DMS114 treated with DMSO at 0.1 percent for 48 hours (cell line): ENCODE measurements around the gene GALNTL6.
"Not testable (repeated sequence)": the region's sequence is repeated elsewhere in the genome, so short reads cannot be mapped to it uniquely, and the experiment has no call there.

Experiments used
- DNase-seq: peaks from one replicate; lab custom pipeline; 2025; ENCODE audit not compliant: unreplicated experiment; lab: John Stamatoyannopoulos, UW

Gene GALNTL6

DNA sequence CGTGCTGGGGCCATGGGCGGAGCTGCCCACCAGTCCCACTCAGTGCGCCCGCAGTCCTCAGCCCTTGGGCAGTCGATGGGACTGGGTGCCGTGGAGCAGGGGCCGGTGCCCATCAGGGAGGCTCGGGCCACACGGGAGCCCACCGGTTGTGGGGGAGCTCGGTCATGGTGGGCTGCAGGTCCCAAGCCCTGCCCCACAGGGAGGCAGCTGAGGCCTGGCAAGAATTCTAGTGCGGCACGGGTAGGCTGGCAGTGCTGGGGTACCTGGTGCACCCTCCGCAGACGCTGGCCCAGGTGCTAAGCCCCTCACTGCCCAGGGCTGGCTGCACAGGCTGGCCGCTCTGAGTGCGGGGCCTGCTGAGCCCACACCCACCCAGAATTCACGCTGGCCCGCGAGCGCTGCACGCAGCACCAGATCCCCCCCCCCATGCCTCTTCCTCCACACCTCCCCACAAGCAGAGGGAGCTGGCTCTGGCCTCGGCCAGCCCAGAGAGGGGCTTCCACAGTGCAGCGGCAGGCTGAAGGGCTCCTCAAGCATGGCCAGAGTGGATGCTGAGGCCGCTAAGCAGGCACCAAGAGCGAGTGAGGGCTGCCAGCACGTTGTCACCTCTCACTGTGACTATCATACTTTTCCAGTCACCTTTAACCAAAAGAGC is 564.4 kb downstream of the GALNTL6 start:
- no peak for DNase-seq

DNA sequence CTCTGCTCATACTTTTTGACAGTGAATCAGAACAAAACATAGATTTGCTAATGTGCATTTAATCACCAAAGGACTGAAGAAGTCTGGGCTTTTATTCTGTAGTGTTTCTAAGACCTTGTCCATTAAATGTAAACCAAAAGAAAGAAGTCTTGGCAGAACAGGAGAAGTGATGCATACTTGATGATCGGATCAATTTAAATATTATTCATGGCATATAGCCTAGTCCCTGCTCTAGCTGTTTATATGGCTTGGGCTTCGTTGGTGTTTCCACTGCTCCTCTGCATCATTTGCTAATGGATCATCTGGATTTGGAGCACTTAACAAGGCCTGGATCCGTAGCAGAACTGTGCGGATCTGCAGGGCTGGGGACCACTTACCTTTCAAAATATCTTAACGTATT is 566.6 kb downstream of the GALNTL6 start:
- DNase-seq: no peak

DNA sequence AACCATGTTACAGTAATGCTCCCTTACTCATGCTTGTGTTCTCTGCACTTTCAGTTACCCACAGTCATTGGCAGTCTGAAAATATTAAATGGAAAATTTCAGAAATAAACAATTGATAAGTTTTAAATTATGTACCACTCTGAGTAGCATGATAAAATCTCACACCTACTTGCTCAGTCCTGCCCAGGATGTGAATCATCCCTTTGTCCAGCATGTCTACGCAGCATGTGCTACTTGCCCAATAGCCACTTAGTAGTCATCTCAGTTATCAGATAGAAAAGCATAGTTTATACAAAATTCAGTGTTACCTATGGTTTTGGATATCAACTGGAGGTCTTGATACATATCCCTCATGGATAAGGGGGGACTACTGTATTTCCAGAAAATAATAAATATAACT is 577.1 kb downstream of the GALNTL6 start:
- DNase-seq: no peak

DNA sequence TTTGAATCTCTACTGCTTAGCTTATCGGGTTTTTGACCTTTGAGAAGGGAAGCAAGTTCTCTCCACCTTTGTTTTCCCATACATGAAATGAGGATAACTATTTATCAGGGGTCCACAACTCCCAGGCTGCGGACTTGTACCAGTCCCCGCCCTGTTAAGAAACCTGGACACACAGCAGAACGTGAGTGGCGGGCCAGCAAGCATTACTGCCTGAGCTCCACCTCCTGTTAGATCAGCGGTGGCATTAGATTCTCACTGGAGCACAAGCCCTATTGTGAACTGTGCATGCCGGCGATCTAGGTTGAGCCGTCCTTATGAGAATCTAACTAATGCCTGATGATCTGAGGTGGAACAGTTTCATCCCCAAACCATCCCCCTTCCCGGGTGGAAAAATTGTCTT is 579.5 kb downstream of the GALNTL6 start:
- no peak for DNase-seq

DNA sequence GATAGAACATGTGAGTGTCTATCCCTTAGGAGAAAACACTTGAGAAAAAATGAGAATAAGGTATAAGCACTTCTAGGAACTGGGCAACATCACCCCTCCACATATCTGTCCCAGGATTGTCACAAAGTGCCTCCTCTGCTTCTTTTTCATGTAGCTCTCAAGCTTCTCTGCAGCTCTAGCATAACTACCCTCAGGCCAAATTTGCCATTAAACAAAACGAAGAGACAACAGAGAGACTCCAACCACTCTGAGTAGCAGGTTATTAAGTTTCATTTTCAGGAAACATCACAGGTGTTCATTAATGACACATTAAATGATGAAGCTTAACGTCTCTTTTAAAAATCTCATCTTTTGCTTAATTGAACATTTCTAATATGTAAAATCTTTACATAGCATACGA is 580.0 kb downstream of the GALNTL6 start:
- DNase-seq: no peak

DNA sequence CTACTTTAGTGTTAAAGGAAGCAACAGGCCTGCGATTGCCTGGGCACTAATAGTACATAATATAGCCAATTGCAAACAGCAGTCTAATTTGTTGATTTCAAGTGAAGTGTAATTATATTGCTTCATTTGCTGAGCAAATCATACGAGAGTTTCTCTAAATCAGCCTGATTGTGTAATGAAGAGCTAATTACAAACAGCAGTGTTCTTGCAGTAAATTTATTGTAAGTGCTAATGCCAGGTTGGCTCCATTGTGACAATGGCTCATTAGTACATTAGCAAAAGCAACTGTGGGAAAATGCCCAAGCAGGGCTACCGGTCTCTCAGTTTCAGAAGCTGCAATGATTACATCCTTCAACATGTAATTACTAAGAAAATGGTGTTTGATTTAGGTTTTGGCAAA is 591.5 kb downstream of the GALNTL6 start:
- DNase-seq: no peak

DNA sequence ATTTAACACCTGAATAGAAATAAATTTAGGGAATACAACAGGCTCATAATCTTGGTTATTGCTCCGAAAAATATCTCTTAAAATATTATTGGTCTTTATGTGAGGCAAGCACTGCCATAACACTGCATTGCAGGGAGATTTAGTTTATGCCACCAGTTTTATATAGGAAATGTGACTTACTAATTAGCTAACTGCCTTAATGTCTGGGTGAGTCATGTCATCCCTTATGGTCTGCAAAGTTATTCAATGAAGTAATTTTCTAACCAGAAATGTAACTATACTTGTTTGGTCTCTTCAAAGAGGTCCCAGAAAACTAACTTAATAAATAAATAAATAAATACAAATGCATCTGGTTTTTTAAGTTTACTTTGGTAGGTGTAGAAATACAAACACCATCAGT is 597.2 kb downstream of the GALNTL6 start:
- DNase-seq: no peak

DNA sequence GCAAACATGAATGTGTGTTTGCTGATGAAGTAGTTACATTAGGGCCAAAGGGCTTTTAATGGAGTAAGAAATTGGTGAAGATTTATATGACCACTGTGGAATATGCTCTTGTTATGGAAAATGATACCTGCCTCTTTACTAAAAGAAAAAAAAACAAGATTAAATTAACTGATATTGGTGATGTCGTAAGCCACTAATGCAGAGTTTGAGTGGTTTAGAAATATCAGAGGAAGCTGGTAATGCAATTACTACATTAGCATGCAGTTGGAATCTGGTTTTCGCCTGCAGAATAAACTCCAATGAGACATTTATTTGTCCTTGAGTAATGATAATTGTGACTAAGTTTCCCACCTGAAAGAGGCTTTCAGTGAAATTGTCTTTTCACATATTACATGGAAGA is 597.9 kb downstream of the GALNTL6 start:
- DNase-seq: no peak

DNA sequence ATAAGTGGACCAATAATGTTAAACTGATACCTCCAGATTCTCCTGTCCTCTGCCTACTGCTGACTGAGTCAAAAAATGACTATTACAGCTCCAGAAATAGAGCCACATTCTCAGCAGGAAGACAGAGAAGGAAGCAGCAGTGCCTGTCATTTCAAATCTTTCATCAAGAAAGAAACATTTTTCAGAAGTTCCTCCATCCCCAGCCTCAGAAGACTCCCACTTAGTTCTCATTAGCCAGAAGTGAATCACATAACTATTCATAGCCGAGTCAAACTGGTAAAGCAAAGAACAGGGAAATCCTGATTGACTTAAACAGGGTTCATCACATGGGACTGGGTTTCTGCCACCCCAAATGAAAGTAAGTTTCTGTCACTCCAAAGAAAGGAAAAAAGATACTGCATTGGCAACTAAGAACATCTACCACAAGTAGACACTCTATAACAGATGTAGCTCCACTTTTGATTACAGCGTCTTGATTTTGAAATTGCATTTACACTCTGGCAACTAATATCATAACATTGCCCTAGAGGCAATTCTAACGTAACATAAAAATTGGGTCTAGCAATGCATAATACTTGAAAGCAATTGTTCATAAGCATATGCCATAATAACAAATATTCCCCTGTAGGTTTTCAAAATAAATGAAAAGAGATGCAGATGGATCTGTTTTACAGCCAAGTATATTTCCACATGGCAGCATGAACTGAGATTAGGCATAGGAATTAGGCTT is 599.8 kb downstream of the GALNTL6 start:
- DNase-seq: no peak

DNA sequence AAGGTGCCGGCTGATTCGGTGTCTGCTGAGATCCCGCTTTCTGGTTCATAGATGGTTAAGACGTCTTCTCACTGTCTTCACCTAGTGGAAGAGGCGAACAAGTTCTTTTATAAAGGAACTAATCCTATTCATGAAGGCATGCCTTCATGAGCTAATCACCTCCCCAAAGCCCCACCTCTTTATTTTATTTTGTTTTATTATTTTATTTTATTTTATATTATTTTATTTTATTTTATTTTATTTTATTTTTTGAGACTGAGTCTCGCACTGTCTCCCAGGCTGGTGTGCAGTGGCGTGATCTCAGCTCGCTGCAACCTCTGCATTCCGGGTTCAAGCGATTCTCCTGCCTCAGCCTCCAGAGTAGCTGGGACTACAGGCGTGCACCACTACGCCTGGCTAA is 615.8 kb downstream of the GALNTL6 start:
- DNase-seq: not testable (repeated sequence)

DNA sequence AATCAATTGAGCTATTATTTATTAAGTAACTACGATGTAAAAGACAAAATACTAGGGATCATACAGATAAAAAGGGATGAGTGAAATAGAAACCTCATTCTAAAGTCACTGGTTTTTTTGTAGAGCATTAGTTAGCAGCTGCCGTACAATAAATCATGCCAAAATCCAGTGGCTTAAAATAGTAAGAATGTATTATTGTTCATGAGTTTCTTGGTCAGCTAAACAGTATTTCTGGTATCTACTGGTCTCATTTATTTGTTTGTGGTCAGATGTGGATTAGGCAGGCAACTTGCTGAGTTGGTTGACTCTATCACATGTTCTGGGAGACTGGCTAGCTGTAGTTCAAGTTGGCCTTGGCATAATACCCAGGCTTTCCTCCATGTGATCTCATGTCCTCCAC is 667.3 kb downstream of the GALNTL6 start:
- DNase-seq: no peak

DNA sequence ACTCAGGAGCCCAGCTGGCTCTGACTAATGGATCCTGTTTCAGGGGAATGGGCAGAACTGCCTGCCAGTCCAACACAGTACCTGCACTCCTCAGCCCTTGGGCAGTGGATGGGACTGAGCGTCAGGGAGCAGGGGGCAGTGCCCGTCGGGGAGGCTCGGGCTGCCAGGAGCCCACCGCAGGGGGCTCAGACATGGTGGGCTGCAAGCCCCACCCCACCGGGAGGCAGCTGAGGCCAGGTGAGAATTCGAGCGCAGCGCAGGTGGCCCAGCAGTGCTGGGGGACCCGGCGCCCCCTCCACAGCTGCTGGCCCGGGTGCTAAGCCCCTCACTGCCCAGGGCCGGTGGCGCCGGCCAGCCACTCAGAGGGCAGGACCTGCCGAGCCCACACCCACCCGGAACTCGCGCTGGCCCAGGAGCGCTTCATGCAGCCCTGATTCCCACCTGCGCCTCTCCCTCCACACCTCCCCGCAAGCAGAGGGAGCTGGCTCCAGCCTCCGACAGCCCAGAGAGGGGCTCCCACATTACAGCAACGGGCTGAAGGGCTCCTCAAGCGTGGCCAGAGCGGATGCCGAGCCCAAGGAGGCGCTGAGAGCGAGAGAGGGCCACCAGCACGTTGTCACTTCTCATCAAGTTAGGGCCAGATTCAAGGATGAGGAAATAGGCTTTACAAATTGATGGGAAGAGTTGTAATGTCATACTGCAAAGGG is 668.8 kb downstream of the GALNTL6 start:
- DNase-seq: no peak

DNA sequence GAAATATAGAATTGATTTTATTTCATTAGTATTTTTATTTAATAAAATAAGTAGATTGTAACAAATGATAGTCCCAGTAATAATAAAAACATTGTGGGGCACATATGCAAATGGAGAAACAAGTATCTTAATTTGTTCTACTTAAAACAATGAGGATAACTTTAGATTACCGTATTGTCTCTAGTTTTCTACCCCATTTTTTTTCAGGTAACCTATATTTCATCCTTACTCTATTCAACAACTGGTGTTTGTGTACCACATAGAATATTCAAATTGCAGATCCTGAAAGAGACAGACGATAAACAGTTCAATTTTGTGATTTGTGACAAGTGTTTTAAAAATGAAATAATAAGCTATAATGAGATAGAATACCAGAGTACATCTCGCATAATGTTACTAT is 671.8 kb downstream of the GALNTL6 start:
- no peak for DNase-seq

DNA sequence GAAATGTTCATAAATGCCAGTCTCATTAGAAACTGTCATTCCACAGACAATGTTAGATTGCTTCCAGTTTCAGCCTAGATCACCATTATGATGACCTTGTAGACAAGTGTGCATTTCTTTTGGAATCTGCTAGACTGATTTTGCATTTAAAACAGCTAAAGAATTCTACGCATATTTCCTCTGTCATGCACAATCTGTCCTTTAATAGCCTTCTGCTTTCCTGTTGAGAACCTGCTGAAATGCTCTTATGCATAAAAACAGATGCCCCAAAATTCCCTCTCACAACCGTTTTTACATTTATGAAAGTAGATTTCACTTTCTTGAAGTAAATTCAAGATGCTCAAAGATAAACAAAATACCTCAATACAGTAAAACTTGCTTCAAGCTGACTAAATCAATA is 673.3 kb downstream of the GALNTL6 start:
- DNase-seq: no peak

DNA sequence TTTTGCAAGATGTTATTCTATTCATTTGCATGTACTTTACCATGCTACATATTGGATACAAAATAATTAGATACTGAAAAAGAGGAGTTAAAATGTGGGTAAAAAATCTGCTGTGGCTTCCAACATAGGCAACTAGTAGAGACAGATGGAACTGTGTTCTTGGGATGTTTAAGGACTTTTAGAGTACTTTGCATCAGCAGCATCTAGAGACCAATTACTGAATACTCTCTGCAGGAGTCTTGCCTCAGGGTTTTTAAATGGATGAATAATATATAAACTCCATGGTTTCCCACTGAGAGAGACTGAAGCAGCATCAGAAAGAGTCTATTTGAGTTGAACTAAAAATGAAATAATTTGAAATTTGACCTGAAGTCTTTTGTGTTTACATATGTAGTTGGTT is 676.7 kb downstream of the GALNTL6 start:
- DNase-seq: no peak

DNA sequence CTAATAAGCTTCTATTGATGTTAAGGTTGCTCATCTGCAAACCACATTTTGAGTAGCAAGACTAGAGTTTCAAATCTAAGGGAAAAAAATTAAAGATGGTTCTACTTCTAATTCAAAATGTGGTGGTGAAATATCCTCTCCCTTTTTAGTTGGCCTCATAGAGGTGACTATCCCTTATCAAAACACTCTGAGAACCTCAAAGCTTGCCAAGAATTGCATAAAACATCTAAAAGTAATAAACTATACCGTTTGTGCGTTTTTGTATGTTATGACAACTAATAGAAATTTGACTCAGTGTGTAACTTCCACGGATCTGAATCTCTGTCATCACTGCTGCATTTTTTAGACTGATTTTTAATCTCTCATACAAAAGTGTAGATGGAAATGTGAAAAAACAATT is 682.6 kb downstream of the GALNTL6 start:
- DNase-seq: no peak

DNA sequence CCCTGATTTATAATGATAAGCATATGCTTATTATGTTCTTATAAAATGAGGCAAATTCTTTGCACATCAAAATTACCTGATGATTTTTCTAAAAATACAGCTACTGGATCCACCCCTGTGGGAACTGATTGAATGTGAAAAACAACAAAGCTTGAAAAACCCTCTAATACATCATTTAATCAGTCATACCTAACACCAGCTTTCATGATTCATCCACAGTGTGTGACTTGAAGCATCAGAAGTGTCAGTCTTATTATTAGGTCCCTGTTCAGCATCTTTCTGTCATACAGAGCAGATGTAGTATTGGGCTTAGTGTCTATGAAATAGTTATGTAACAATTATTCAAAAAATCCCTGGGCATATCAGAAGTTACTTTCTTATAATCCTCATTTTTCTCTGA is 684.1 kb downstream of the GALNTL6 start:
- DNase-seq: no peak

DNA sequence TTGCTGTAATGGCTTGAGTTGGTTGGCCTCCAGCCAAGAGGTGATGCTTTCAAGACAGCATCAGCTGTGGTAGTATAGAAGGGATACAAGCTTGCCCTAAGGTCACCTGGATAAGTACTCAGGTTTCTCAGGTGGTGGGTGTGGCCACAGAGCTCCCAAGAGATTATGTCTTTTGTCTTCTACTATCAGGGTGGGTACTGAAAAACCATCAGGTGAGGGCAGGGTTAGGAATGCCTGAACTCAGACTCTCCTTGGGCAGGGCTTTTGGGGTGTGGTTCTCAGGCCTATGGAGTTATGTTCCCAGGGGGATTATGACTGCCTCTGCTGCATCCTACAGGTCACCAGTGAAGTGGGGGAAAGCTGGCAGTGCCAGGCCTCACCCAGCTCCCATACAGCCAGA is 700.8 kb downstream of the GALNTL6 start:
- no peak for DNase-seq

DNA sequence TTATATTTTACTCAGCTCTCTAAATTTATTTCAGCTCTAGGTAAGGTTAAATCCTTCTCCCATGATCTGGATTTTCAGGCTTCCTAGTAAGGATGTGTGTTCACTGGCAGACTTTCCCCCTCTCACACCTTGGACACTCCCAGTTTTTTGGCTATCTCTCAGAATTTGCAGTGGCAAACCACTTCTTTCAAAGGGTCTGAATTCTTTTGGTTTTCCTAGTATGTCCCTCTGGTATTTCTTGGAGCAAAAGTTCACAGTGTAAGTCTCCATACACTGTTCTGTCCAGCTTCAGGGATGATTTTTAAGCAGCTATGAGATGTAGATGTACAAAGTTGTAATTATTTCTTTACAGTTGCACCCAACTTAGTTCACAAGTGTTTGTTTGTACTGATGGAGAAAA is 701.6 kb downstream of the GALNTL6 start:
- no peak for DNase-seq

DNA sequence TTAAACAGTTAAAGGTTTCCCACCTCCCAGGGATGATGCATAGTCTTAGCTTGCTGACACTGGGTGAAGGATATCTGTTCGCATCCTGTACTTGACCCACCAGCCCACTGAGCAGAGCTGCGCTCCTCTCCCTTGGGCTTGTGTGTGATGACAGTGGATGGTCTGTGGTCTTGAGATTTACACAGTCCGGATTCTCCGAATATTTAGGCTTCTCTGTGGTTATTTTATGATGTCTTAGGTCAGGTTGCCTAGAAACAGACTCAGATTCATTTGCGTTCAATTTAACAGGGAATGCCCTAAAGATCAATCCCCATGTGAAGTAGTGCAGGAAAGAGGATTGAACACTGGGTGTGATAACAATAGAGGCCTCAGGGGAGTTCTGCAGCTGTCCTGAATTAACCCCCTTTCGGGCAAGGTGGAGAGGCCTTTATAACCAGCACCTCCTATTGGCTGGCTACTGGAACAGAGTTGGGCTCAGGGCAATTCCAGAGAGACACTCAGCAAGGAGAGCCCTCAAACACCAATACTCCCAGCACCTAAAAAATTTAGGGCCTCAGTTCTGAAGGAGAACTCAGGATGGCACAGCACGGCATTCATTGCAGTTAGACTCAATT is 702.2 kb downstream of the GALNTL6 start:
- no peak for DNase-seq

DNA sequence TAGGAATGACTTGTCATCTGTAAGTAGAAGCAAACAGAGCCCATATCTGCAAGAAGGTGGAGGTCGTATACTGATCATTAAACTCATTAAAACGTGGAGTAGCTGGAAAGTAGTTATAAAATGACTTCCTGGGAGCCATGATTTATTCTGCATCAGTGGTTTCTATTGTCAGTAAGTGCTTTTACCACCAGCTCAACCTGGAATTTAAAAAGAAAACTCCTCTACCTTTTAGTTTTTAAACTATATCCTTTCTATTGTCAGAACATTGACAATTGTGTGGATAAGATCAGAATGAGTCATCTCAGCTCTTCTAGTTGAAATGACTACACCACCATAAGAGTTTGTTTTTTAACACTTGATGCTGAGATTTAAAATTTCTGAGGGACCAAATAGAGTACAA is 704.2 kb downstream of the GALNTL6 start:
- DNase-seq: no peak

DNA sequence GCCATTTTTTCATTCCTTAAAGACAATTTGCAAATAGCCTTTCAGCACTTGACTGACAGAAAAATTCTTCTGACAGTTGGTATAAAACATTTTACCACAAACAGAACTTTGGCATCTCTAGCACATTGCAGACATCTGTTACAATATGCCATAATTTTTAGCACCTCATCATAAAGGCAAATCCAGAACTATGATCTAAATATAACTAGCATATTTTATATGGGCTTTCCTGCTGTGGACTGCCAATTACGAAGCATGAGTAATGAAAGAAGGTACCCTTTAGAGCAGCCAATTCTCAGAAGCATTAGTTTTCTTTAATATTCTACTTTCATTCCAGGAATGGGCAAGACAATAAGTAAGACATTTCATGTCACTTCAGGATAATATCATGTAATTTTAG is 708.0 kb downstream of the GALNTL6 start:
- DNase-seq: no peak
